ENCODE results near the gene TSEN2.
"Not testable (repeated sequence)": the region's sequence is repeated elsewhere in the genome, so short reads cannot be mapped to it uniquely, and the experiment has no call there.

The TSEN2 gene

DNA sequence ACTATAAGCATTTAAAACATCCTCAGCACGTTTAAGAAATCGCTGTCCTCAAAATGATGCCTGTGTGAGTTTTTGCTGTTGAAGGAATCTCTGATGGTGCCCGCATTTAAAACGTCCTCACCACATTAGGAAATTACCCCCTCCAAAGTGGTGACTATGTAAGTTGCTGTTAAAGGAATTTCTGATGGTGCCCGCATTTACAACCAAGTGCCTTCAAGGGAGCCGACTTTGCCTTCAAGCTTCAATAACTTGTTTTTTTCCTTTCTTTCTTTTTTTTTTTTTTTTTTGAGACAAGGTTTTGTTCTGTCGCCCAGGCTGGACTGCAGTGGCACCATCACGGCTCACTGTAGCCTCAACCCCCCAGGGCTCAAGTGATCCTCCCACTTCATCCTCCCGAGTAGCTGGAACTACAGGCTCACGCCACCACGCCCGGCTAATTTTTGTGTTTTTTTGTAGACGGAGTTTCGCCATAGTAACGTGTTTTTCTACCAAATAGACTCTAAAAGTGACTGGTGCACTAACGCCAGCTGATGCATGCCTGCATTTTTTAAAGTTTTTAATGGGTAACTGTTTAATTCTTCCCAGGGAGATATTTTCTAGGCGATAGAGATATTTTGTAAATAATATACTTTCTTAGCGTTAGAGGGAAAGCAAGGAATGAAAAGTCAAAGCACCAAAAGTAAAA lies 19.0 kb upstream of the TSEN2 start:
- Histone ChIP-seq H3K4me3 (ENCODE audit: low read depth in 1 of 2, low read length in 2 of 2) (no peak overlapping the region), H3K9ac (ENCODE audit: low read length) (no peak overlapping the region), H3K36me3 (ENCODE audit: insufficient read depth, low read length) (no peaks in the 10 kb centered on the region), H3K27ac (ENCODE audit: low read depth, low read length) (no peak overlapping the region), H3K4me1 (ENCODE audit: insufficient read depth, low read length) (no peaks in the 10 kb centered on the region), H3K27me3 (ENCODE audit: control insufficient read depth in 1 of 2, insufficient read depth in 2 of 2, low read length in 2 of 2) (no peaks in the 10 kb centered on the region), H3K9me3 (ENCODE audit: low read length) (no peaks in the 10 kb centered on the region)

DNA sequence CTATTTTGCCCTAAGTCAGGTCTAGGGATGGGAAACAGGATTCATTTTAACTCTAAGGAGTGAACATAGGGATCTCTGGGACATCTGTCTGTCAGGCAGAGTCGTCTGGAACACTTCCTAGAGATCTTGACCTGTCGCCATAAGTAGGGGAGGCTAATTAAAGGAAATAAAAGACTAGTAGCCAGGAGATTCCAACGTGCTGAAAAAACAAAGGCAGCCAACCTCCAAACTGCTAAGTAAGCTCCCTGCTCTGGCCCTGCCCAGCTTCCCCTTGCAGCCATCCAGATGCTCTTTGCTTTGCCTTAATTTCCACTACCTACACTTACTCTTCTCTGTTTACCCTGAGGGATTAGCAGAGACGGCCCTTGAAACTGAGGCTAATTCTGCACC lies 18.4 kb upstream of the TSEN2 start:
- Histone ChIP-seq H3K9me3 (ENCODE audit: low read length) (no peaks in the 10 kb centered on the region), H3K4me1 (ENCODE audit: insufficient read depth, low read length) (no peaks in the 10 kb centered on the region), H3K27ac (ENCODE audit: low read depth, low read length) (no peak overlapping the region), H3K36me3 (ENCODE audit: insufficient read depth, low read length) (no peaks in the 10 kb centered on the region), H3K4me3 (ENCODE audit: low read depth in 1 of 2, low read length in 2 of 2) (no peak overlapping the region), H3K27me3 (ENCODE audit: control insufficient read depth in 1 of 2, insufficient read depth in 2 of 2, low read length in 2 of 2) (no peaks in the 10 kb centered on the region), H3K9ac (ENCODE audit: low read length) (no peak overlapping the region)

DNA sequence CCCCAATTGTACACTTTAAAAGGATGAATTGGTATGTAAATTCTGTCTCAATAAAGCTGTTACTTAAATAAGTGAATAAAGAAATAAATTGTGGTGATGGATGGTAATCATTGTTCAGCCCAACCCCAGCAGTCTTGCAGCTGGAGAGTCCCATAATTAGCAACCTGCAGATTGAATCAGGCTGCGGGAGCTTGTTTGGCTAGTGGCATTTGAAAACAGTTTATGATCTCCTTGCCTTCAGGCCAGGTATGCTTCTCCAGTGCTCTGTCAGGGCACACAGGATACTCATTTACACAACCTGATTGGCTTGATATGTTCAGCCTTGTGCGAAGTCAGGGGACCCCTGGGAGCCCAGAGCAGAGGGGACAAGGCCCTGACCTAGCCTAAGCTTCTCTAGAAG lies 16.5 kb upstream of the TSEN2 start:
- Histone ChIP-seq H3K36me3 (ENCODE audit: insufficient read depth, low read length) (no peaks in the 10 kb centered on the region), H3K4me3 (ENCODE audit: low read depth in 1 of 2, low read length in 2 of 2) (no peak overlapping the region), H3K27ac (ENCODE audit: low read depth, low read length) (no peak overlapping the region), H3K4me1 (ENCODE audit: insufficient read depth, low read length) (no peaks in the 10 kb centered on the region), H3K27me3 (ENCODE audit: control insufficient read depth in 1 of 2, insufficient read depth in 2 of 2, low read length in 2 of 2) (no peaks in the 10 kb centered on the region), H3K9me3 (ENCODE audit: low read length) (no peaks in the 10 kb centered on the region), H3K9ac (ENCODE audit: low read length) (no peak overlapping the region)

DNA sequence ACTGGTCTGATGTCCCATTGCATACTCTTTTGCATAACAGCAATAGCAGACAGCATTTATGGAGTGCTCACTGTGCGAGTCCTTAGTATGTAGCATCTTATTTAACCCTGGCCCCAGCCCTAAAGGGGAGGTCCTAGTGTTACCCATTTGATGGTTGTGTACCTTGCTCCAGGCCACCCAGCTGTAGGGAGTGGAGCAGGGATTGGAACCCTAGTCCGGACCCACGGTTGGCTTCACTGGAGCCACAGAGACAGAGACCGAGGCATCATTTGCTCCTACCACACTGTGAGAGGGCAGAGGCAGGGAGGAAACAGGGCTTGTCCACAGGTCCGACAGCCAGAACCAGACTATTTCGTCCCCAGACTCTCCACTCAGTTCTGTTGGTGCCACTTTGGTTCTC lies 16.0 kb upstream of the TSEN2 start:
- no peak overlapping the region for H3K9ac ChIP-seq (ENCODE audit: low read length)
- no peak overlapping the region for H3K4me3 ChIP-seq (ENCODE audit: low read depth in 1 of 2, low read length in 2 of 2)
- H3K36me3 ChIP-seq (ENCODE audit: insufficient read depth, low read length) = no peaks in the 10 kb centered on the region
- no peaks in the 10 kb centered on the region for H3K27me3 ChIP-seq (ENCODE audit: control insufficient read depth in 1 of 2, insufficient read depth in 2 of 2, low read length in 2 of 2)
- no peaks in the 10 kb centered on the region for H3K9me3 ChIP-seq (ENCODE audit: low read length)
- H3K27ac ChIP-seq (ENCODE audit: low read depth, low read length) = no peak overlapping the region
- H3K4me1 ChIP-seq (ENCODE audit: insufficient read depth, low read length) = no peaks in the 10 kb centered on the region

DNA sequence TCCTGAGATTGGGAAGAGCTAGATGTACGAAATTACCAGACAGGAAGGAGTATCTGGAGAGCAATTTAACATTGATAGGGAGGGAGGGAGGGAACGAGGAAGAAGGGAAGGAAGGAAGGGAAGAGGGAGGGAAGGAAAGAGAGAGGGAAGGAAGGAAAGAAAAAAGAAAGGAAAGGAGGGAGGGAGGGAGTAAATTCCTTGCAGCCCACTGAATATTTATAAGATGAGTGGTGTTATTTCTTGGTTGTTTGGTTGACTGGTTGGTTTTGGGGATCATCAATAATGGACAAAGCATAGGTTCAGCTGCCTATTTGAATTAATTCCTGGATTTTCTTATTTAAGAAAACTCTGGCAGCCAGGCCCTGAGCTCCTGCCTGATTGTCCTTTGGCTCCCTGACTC lies 15.5 kb upstream of the TSEN2 start:
- Histone ChIP-seq H3K36me3 (ENCODE audit: insufficient read depth, low read length) (no peaks in the 10 kb centered on the region), H3K9me3 (ENCODE audit: low read length) (no peaks in the 10 kb centered on the region), H3K4me1 (ENCODE audit: insufficient read depth, low read length) (no peaks in the 10 kb centered on the region), H3K27me3 (ENCODE audit: control insufficient read depth in 1 of 2, insufficient read depth in 2 of 2, low read length in 2 of 2) (no peaks in the 10 kb centered on the region), H3K27ac (ENCODE audit: low read depth, low read length) (no peak overlapping the region), H3K9ac (ENCODE audit: low read length) (no peak overlapping the region), H3K4me3 (ENCODE audit: low read depth in 1 of 2, low read length in 2 of 2) (no peak overlapping the region)

DNA sequence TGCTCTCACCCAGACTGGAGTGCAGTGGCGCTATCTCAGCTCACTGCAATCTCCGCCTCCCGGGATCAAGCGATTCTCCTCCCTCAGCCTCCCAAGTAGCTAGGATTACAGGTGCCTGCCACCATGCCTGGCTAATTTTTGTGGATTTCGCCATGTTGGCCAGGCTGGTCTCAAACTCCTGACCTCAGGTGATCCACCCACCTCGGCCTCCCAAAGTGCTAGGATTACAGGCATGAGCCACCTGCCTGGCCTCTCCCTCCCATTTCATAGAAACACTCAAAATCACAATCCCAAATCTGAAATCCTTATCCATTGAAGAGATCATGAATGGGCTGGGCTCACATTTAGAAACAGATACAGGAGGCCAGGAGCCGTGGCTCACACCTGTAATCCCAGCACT lies 15.1 kb upstream of the TSEN2 start:
- H3K4me1 ChIP-seq (ENCODE audit: insufficient read depth, low read length); H3K27ac ChIP-seq (ENCODE audit: low read depth, low read length); H3K9ac ChIP-seq (ENCODE audit: low read length); H3K9me3 ChIP-seq (ENCODE audit: low read length); H3K4me3 ChIP-seq (ENCODE audit: low read depth in 1 of 2, low read length in 2 of 2); H3K27me3 ChIP-seq (ENCODE audit: control insufficient read depth in 1 of 2, insufficient read depth in 2 of 2, low read length in 2 of 2); H3K36me3 ChIP-seq (ENCODE audit: insufficient read depth, low read length): not testable (repeated sequence)

DNA sequence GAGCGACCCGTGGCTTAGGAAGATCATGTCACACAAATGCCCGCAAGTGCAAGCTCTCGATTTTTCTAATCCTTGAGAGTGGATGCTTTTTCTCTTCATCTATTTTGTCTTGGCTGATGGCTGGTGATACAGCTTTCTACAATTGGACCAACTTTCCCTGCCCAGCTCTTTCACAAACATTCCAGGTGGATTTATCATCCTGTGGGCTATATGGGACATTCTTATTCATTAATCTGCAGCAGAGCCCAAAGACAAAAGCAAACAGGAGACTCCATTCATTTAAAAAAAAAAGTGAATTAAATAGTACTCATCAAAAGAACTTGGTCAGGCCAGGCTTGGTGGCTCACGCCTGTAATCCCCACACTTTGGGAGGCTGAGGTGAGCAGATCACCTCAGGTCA lies 14.2 kb upstream of the TSEN2 start:
- H3K27ac ChIP-seq (ENCODE audit: low read depth, low read length) = no peak overlapping the region
- H3K9ac ChIP-seq (ENCODE audit: low read length) = no peak overlapping the region
- H3K27me3 ChIP-seq (ENCODE audit: control insufficient read depth in 1 of 2, insufficient read depth in 2 of 2, low read length in 2 of 2) = no peaks in the 10 kb centered on the region
- H3K36me3 ChIP-seq (ENCODE audit: insufficient read depth, low read length) = no peaks in the 10 kb centered on the region
- no peaks in the 10 kb centered on the region for H3K4me1 ChIP-seq (ENCODE audit: insufficient read depth, low read length)
- no peak overlapping the region for H3K4me3 ChIP-seq (ENCODE audit: low read depth in 1 of 2, low read length in 2 of 2)
- no peaks in the 10 kb centered on the region for H3K9me3 ChIP-seq (ENCODE audit: low read length)

DNA sequence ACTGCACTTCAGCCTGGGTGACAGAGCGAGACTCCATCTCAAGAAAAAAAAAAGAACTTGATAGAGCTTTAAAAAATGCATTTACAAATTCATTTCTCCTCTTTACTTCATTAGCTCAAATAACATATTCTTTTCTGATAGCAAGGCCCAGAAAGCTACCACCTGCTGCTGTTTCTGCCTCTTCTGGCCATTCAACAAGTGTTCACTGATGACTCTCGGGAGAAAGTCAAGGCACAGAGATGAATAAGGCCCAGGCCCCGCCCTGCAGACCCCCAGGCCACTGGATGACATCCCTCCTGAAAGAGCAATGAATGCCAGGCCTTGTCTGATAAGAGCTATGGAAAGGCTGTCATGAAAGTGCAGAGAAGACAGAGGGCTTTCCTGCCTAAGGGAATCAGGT lies 13.6 kb upstream of the TSEN2 start:
- Histone ChIP-seq H3K4me3 (ENCODE audit: low read depth in 1 of 2, low read length in 2 of 2) (no peak overlapping the region), H3K27me3 (ENCODE audit: control insufficient read depth in 1 of 2, insufficient read depth in 2 of 2, low read length in 2 of 2) (no peaks in the 10 kb centered on the region), H3K9ac (ENCODE audit: low read length) (no peak overlapping the region), H3K36me3 (ENCODE audit: insufficient read depth, low read length) (no peaks in the 10 kb centered on the region), H3K27ac (ENCODE audit: low read depth, low read length) (no peak overlapping the region), H3K4me1 (ENCODE audit: insufficient read depth, low read length) (no peaks in the 10 kb centered on the region), H3K9me3 (ENCODE audit: low read length) (no peaks in the 10 kb centered on the region)

DNA sequence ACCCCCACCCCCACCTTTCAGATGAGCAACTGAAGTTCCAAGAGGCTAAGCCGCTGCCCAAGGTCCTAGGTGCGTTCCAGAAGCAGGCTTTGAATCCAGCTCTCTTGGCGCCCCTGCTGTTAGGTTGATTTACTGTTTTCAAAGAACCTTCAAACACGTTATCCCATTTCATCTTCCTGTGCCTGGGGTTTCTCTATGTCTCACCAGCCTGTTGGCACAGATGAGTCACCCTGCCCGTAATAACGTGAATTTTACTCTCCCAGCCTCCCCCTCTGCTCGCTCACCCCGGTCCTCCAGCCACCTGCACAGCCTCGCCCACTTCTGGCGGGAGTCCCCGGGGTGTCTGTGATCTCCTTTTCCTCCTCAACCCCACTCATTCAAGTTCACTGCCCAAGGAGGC lies 13.0 kb upstream of the TSEN2 start:
- no peaks in the 10 kb centered on the region for H3K27me3 ChIP-seq (ENCODE audit: control insufficient read depth in 1 of 2, insufficient read depth in 2 of 2, low read length in 2 of 2)
- no peaks in the 10 kb centered on the region for H3K4me1 ChIP-seq (ENCODE audit: insufficient read depth, low read length)
- H3K4me3 ChIP-seq (ENCODE audit: low read depth in 1 of 2, low read length in 2 of 2) = no peak overlapping the region
- no peak overlapping the region for H3K27ac ChIP-seq (ENCODE audit: low read depth, low read length)
- no peak overlapping the region for H3K9ac ChIP-seq (ENCODE audit: low read length)
- H3K36me3 ChIP-seq (ENCODE audit: insufficient read depth, low read length) = no peaks in the 10 kb centered on the region
- H3K9me3 ChIP-seq (ENCODE audit: low read length) = no peaks in the 10 kb centered on the region

DNA sequence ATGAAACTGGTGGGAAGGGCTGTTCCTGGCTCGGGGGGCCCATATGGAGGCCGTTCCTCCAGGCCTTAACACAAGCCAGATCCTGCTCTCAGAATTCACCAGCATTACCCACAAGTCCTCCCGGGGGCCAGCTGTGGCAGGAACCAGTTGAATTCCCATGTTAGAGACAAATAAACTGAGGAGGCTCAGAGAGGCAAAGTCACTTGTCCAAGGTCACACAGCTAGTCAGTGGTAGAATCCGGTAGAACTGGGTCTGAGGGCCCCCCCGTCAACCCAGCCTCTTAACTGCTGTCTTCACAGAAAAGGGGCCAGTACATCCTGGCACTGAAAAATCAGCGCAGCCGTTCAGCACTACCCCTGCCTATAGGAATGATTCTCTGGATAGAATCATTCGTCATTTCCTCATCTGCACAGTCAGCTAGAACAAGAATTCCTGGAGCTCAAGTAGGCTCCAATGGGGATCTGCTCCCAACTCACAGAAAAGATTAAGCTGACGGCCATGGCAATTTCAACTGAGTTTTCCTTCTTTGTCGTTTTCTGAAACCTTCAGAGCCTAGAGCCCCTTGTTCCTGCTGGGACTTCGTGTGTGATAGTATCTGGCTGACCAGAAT lies 12.2 kb upstream of the TSEN2 start:
- Histone ChIP-seq H3K27ac (ENCODE audit: low read depth, low read length) (no peak overlapping the region), H3K4me1 (ENCODE audit: insufficient read depth, low read length) (no peaks in the 10 kb centered on the region), H3K9me3 (ENCODE audit: low read length) (no peaks in the 10 kb centered on the region)

DNA sequence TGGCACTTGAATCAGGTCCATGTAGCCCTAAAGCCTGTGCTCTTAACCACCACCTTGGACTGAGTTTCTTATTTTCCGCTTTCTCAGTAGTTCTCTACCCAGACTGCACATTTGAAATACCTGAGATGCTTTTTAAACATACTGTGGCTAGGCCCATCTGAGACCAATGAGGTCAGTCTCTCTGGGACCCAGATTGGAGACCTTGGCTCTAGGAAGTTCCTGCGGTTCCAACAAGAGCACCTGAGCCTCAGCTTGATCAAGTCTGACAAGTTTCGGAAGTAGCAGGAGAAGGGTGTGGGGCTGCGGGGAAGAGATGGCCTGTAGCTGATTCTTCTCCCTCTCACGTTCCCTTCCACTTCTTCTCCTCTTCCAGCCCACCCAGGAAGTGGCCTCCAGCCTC lies 11.5 kb upstream of the TSEN2 start:
- H3K36me3 ChIP-seq (ENCODE audit: insufficient read depth, low read length) = no peaks in the 10 kb centered on the region
- H3K27me3 ChIP-seq (ENCODE audit: control insufficient read depth in 1 of 2, insufficient read depth in 2 of 2, low read length in 2 of 2) = no peaks in the 10 kb centered on the region
- H3K27ac ChIP-seq (ENCODE audit: low read depth, low read length) = no peak overlapping the region
- H3K4me1 ChIP-seq (ENCODE audit: insufficient read depth, low read length) = no peaks in the 10 kb centered on the region
- H3K9me3 ChIP-seq (ENCODE audit: low read length) = no peaks in the 10 kb centered on the region
- H3K4me3 ChIP-seq (ENCODE audit: low read depth in 1 of 2, low read length in 2 of 2) = no peak overlapping the region
- H3K9ac ChIP-seq (ENCODE audit: low read length) = no peak overlapping the region

More for the DNA sequence above, 12.2 kb upstream of the TSEN2 start:
- H3K9ac ChIP-seq (ENCODE audit: low read length) = no peak overlapping the region
- no peak overlapping the region for H3K4me3 ChIP-seq (ENCODE audit: low read depth in 1 of 2, low read length in 2 of 2)
- H3K36me3 ChIP-seq (ENCODE audit: insufficient read depth, low read length) = no peaks in the 10 kb centered on the region
- no peaks in the 10 kb centered on the region for H3K27me3 ChIP-seq (ENCODE audit: control insufficient read depth in 1 of 2, insufficient read depth in 2 of 2, low read length in 2 of 2)

DNA sequence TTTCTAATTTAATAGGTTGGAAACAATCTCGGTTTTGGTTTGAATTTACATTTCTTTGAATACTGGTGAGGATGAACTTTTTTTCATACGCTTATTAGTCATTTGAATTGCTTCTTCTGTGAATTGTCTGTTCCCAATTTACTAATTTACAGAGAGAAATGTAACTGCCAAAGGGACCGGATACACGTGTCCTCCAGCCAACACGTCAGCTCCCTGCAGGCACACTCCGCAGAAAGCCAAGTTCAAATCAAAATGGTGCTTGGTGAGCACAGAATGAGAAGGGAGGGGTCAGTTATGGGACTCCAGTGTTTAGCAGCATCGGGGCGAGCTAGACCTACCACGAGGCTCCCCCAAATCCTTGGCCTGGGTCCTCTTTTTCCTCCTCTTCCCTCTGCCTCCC lies 10.8 kb upstream of the TSEN2 start:
- no peaks in the 10 kb centered on the region for H3K36me3 ChIP-seq (ENCODE audit: insufficient read depth, low read length)
- no peaks in the 10 kb centered on the region for H3K4me1 ChIP-seq (ENCODE audit: insufficient read depth, low read length)
- H3K27me3 ChIP-seq (ENCODE audit: control insufficient read depth in 1 of 2, insufficient read depth in 2 of 2, low read length in 2 of 2) = no peaks in the 10 kb centered on the region
- H3K27ac ChIP-seq (ENCODE audit: low read depth, low read length) = no peak overlapping the region
- H3K9ac ChIP-seq (ENCODE audit: low read length) = no peak overlapping the region
- H3K9me3 ChIP-seq (ENCODE audit: low read length) = no peaks in the 10 kb centered on the region
- H3K4me3 ChIP-seq (ENCODE audit: low read depth in 1 of 2, low read length in 2 of 2) = no peak overlapping the region

Measured in muscle layer of colon (tissue), 2 donors.